Measurements from ENCODE around the gene SYNDIG1L.

Gene SYNDIG1L

DNA sequence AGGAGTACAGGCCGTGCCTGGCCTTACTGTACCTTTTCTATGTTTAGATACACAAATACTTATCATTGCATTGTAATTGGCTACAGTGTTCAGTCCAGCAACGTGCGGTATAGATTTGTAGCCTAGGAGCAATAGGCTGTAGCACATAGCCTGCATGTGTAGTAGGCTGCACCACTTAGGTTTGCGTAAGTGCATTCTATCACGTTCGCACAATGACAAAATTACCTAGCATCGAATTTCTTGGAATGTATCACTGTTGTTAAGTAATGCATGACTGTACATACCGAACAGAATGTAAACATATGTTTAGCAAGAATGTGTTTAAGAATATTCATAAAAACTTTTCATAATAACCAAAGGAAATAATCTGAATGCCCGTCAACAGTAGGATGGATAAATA is 45.8 kb downstream of the SYNDIG1L start:
- no peaks in the 10 kb centered on the region for H3K9me3 ChIP-seq (replicated peaks; ENCODE audit: insufficient read depth, low read length)
- H4K20me1 ChIP-seq (ENCODE audit: insufficient read depth, low read length) = no peaks in the 10 kb centered on the region
- H3K27ac ChIP-seq (ENCODE audit: low read length) = no peak overlapping the region
- no peak for DNase-seq
- no peak overlapping the region for H3K4me2 ChIP-seq (ENCODE audit: low read depth, low read length)
- H3K4me3 ChIP-seq (ENCODE audit: low read length) = no peak overlapping the region
- no peaks in the 10 kb centered on the region for H3K27me3 ChIP-seq (replicated peaks; ENCODE audit: insufficient read depth, low read length)
- H3F3A ChIP-seq (ENCODE audit: insufficient read depth, low read length) = no peaks in the 10 kb centered on the region
- no peaks in the 10 kb centered on the region for H3K9me2 ChIP-seq (replicated peaks; ENCODE audit: insufficient read depth, low read length)
- no peak overlapping the region for H3K9ac ChIP-seq (ENCODE audit: low read length)
- no peaks in the 10 kb centered on the region for H3K36me3 ChIP-seq (replicated peaks; ENCODE audit: insufficient read depth, low read length)
- no peak for TF ChIP-seq EZH2 (optimal IDR thresholded peaks at IDR 0.05; ENCODE audit: low read depth, low read length)
- TF ChIP-seq, protein P1, sequence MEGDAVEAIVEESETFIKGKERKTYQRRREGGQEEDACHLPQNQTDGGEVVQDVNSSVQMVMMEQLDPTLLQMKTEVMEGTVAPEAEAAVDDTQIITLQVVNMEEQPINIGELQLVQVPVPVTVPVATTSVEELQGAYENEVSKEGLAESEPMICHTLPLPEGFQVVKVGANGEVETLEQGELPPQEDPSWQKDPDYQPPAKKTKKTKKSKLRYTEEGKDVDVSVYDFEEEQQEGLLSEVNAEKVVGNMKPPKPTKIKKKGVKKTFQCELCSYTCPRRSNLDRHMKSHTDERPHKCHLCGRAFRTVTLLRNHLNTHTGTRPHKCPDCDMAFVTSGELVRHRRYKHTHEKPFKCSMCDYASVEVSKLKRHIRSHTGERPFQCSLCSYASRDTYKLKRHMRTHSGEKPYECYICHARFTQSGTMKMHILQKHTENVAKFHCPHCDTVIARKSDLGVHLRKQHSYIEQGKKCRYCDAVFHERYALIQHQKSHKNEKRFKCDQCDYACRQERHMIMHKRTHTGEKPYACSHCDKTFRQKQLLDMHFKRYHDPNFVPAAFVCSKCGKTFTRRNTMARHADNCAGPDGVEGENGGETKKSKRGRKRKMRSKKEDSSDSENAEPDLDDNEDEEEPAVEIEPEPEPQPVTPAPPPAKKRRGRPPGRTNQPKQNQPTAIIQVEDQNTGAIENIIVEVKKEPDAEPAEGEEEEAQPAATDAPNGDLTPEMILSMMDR (IDR thresholded peaks at IDR 0.05; ENCODE audit: low read length) = no peak
- TF ChIP-seq EZH2phosphoT487 (IDR thresholded peaks at IDR 0.05; ENCODE audit: low read length) = no peak
- no peaks in the 10 kb centered on the region for H3K79me2 ChIP-seq (ENCODE audit: low read length)
- H3K4me1 ChIP-seq (ENCODE audit: low read length) = no peaks in the 10 kb centered on the region
- H2AFZ ChIP-seq (ENCODE audit: low read length) = no peak overlapping the region

DNA sequence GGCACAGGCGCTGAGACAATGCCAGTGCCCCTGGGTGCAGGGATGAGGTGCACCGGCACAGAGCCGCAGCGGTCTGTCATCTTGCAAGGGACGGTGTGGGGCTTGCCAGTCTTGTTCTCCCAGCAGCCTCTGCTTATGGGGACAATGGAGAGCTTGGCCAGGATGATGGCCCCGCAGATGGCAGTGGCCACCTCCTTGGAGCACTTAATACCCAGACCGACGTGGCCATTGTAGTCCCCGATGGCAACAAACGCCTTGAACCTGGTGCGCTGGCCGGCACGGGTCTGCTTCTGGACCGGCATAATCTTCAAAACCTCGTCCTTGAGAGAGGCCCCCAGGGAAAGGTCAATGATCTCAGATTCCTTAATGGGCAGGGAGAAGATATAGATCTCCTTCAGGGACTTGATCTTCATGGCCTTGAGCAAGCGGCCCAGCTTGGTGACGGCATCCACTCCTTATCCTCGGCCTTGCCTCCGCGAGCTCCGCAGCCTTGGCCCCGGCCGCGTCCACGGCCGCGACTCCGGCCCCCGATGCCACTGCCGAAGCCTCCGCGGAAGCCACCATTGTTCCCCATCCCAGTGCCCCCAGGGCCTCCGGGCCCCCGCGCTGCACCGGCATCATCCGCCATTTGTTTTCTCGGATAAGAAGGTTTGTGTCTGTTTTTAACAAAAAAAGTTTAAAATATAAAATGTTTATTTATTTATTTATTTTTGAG is 47.9 kb downstream of the SYNDIG1L start:
- TF ChIP-seq, protein P1 (IDR thresholded peaks at IDR 0.05; ENCODE audit: low read length) = no peak
- no peak for TF ChIP-seq EZH2phosphoT487 (IDR thresholded peaks at IDR 0.05; ENCODE audit: low read length)
- no peak for TF ChIP-seq EZH2 (optimal IDR thresholded peaks at IDR 0.05; ENCODE audit: low read depth, low read length)

DNA sequence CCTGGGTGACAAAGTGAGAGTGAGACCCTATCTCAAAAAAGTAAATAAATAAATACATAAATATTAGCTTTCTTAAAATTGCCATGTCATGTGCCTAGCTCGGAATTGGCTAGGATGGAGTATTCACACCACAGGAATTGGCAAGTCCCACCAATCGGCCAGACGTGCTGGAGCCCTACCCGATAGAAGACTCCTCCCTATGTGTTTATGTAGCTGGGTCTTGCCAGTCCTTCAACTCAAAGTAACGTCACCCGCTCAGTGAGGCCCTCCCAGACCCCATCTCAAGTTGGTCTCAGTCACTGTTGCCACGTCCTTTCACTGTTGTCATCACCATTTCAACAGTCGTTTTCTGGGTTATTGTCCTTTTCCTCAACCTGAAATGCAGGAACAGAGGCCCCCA is 57.6 kb downstream of the SYNDIG1L start:
- Histone ChIP-seq H2AFZ (ENCODE audit: low read length) (no peak overlapping the region), H3K4me1 (ENCODE audit: low read length) (no peaks in the 10 kb centered on the region), H4K20me1 (ENCODE audit: insufficient read depth, low read length) (no peaks in the 10 kb centered on the region), H3K9me3 (replicated peaks; ENCODE audit: insufficient read depth, low read length) (no peaks in the 10 kb centered on the region), H3K27me3 (replicated peaks; ENCODE audit: insufficient read depth, low read length) (no peaks in the 10 kb centered on the region), H3K79me2 (ENCODE audit: low read length) (no peaks in the 10 kb centered on the region), H3K27ac (ENCODE audit: low read length) (no peak overlapping the region), H3K9ac (ENCODE audit: low read length) (no peak overlapping the region), H3K36me3 (replicated peaks; ENCODE audit: insufficient read depth, low read length) (no peaks in the 10 kb centered on the region), H3K4me2 (ENCODE audit: low read depth, low read length) (no peak overlapping the region), H3F3A (ENCODE audit: insufficient read depth, low read length) (no peaks in the 10 kb centered on the region), H3K9me2 (replicated peaks; ENCODE audit: insufficient read depth, low read length) (no peaks in the 10 kb centered on the region), H3K4me3 (ENCODE audit: low read length) (no peak overlapping the region)
- DNase-seq = no peak
- TF ChIP-seq EZH2phosphoT487 (IDR thresholded peaks at IDR 0.05; ENCODE audit: low read length) (no peak), EZH2 (optimal IDR thresholded peaks at IDR 0.05; ENCODE audit: low read depth, low read length) (no peak)
- TF ChIP-seq, protein P1 (IDR thresholded peaks at IDR 0.05; ENCODE audit: low read length) = no peak

More for the DNA sequence above, 47.9 kb downstream of the SYNDIG1L start:
- no peaks in the 10 kb centered on the region for H3K27me3 ChIP-seq (replicated peaks; ENCODE audit: insufficient read depth, low read length)
- no peaks in the 10 kb centered on the region for H4K20me1 ChIP-seq (ENCODE audit: insufficient read depth, low read length)
- H3F3A ChIP-seq (ENCODE audit: insufficient read depth, low read length) = no peaks in the 10 kb centered on the region
- H2AFZ ChIP-seq (ENCODE audit: low read length) = no peak overlapping the region
- H3K36me3 ChIP-seq (replicated peaks; ENCODE audit: insufficient read depth, low read length) = no peaks in the 10 kb centered on the region
- no peaks in the 10 kb centered on the region for H3K4me1 ChIP-seq (ENCODE audit: low read length)
- H3K9ac ChIP-seq (ENCODE audit: low read length) = no peak overlapping the region
- H3K9me2 ChIP-seq (replicated peaks; ENCODE audit: insufficient read depth, low read length) = no peaks in the 10 kb centered on the region
- no peak overlapping the region for H3K4me2 ChIP-seq (ENCODE audit: low read depth, low read length)
- DNase-seq = no peak
- H3K79me2 ChIP-seq (ENCODE audit: low read length) = no peaks in the 10 kb centered on the region
- H3K9me3 ChIP-seq (replicated peaks; ENCODE audit: insufficient read depth, low read length) = no peaks in the 10 kb centered on the region
- H3K4me3 ChIP-seq (ENCODE audit: low read length) = no peak overlapping the region
- H3K27ac ChIP-seq (ENCODE audit: low read length) = no peak overlapping the region
